ENCODE results near the gene CFAP251.
"Not testable (repeated sequence)": the region's sequence is repeated elsewhere in the genome, so short reads cannot be mapped to it uniquely, and the experiment has no call there.

The CFAP251 gene

DNA sequence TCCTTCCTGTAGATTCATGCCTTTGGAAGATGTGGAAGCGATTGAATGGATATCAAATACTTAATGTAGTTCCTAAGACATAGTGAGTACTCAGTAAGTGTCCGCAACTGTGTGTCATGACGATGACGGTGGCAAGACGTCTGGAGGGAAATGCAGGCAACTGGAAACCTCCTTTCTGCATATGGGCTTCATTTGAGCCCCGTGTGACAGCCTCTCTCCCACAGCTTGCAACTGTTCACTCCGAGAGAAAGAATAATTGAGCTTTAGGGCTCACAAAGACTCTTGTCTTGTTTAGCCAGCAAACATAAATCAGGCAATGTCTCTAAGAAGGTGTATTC, 6.9 kb downstream of the CFAP251 start:
- DNase-seq (ENCODE audit: low spot score) = no peak
- ChIA-PET CTCF (no interaction called here), POLR2A (ENCODE audit: low non-redundant PET) (no interaction called here)
- TF ChIP-seq, protein P1, sequence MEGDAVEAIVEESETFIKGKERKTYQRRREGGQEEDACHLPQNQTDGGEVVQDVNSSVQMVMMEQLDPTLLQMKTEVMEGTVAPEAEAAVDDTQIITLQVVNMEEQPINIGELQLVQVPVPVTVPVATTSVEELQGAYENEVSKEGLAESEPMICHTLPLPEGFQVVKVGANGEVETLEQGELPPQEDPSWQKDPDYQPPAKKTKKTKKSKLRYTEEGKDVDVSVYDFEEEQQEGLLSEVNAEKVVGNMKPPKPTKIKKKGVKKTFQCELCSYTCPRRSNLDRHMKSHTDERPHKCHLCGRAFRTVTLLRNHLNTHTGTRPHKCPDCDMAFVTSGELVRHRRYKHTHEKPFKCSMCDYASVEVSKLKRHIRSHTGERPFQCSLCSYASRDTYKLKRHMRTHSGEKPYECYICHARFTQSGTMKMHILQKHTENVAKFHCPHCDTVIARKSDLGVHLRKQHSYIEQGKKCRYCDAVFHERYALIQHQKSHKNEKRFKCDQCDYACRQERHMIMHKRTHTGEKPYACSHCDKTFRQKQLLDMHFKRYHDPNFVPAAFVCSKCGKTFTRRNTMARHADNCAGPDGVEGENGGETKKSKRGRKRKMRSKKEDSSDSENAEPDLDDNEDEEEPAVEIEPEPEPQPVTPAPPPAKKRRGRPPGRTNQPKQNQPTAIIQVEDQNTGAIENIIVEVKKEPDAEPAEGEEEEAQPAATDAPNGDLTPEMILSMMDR (conservative IDR thresholded peaks at IDR 0.05; ENCODE audit: low read depth) = no peak
- peak overlapping the region; percentile 89 for H3K27ac ChIP-seq

DNA sequence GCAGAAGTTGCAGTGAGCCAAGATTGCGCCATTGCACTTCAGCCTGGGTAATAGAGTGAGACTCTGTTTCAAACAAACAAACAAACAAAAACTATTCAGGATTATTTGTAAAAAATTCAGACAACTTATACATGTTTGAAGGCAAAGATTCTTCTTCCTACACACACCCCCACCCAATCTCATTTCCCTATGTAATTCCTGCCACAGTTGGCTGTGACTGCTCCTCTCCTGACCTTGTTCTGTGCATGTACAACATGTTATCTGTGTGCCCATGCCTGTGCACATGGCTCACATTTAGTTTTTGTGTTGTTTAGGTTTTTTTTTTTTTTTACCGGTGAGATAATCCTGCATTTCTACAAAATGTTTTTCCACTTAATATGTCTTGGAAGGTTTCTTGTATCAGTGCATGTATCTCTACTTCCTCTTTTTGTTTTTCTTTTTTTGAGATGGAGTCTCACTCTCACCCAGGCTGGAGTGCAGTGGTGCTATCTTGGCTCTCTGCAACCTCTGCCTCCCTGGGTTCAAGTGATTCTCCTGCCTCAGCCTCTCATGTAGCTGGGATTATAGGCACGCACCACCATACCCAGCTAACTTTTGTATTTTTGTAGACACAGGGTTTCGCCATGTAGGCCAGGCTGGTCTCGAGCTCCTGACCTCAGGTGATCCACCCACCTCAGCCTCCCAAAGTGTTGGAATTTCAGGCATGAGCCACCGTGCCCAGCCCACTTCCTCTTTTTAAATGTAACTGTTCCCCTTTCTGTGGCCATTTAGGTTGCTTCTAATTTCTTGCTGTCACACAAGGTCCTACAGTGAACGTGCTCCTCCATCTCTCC, 8.7 kb downstream of the CFAP251 start:
- no peak for DNase-seq (ENCODE audit: low spot score)
- ChIA-PET CTCF (no interaction called here), POLR2A (ENCODE audit: low non-redundant PET) (no interaction called here)
- TF ChIP-seq, protein P1 (conservative IDR thresholded peaks at IDR 0.05; ENCODE audit: low read depth) = no peak
- H3K27ac ChIP-seq = peak overlapping the region; percentile 89

DNA sequence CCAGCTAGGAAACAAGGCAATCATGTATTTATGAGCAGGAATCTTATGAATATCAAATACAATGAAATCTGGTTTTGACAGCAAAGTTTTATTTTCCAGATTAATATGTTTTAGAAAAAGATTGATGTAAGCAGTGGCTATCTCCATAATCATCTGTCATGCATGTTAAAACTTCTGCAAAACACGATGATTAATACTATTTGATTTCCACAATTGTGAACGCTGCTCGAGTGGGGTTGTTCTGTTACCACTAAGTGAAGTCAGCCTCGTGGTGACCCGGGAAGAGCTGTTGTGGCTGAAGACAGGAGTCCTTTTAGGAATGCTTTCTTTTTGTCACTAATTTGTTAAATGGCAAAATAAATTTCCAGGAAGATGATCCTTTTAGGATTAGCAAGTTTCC, 9.4 kb downstream of the CFAP251 start:
- POLR2A ChIA-PET (ENCODE audit: low non-redundant PET) = no interaction called here
- no peak overlapping the region for H3K27ac ChIP-seq
- TF ChIP-seq, protein P1 (conservative IDR thresholded peaks at IDR 0.05; ENCODE audit: low read depth) = no peak
- DNase-seq (ENCODE audit: low spot score) = no peak
- CTCF ChIA-PET = interaction anchor here (1.0 kb wide), 1 partner anchor 133 kb away, joined by 3 read pairs; no protein-coding TSS in a partner anchor

- POLR2A ChIA-PET (ENCODE audit: low non-redundant PET) = interaction anchor here (0.6 kb wide), 1 partner anchor 75 kb away, joined by 4 read pairs; no protein-coding TSS in a partner anchor
- CTCF ChIA-PET; DNase-seq (ENCODE audit: low spot score): not testable (repeated sequence)
Observed at GRCh38 chr12:121929545-121929944, 11.2 kb downstream of the CFAP251 start.

DNA sequence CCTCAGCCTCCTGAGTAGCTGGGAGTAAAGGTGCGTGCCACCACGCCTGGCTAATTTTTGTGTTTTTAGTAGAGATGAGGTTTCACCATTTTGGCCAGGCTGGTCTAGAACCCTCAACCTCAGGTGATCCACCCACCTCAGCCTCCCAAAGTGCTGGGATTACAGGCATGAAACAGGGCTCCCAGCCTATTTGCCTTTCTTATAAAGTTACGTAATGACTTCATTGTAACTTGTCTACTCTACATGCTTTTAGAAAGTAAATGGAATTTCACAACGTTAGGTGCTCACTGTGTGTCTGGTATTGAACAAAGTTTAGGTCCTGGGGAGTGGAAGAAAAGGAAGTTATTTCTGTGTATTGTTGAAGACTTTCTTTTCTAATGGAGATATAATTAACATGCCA, 12.5 kb downstream of the CFAP251 start:
- CTCF ChIA-PET = no interaction called here
- DNase-seq (ENCODE audit: low spot score) = no peak
- TF ChIP-seq, protein P1 (conservative IDR thresholded peaks at IDR 0.05; ENCODE audit: low read depth) = no peak
- POLR2A ChIA-PET (ENCODE audit: low non-redundant PET) = no interaction called here
- H3K27ac ChIP-seq = no peak overlapping the region

More at GRCh38 chr12:121929545-121929944, 11.2 kb downstream of the CFAP251 start:
- not testable (repeated sequence) for H3K27ac ChIP-seq

GRCh38 chr12:121932176-121932536, 13.8 kb downstream of the CFAP251 start:
- ChIA-PET CTCF (no interaction called here), POLR2A (ENCODE audit: low non-redundant PET) (no interaction called here)
- H3K27ac ChIP-seq = no peak overlapping the region
- TF ChIP-seq, protein P1 (conservative IDR thresholded peaks at IDR 0.05; ENCODE audit: low read depth) = no peak
- DNase-seq (ENCODE audit: low spot score) = no peak

DNA sequence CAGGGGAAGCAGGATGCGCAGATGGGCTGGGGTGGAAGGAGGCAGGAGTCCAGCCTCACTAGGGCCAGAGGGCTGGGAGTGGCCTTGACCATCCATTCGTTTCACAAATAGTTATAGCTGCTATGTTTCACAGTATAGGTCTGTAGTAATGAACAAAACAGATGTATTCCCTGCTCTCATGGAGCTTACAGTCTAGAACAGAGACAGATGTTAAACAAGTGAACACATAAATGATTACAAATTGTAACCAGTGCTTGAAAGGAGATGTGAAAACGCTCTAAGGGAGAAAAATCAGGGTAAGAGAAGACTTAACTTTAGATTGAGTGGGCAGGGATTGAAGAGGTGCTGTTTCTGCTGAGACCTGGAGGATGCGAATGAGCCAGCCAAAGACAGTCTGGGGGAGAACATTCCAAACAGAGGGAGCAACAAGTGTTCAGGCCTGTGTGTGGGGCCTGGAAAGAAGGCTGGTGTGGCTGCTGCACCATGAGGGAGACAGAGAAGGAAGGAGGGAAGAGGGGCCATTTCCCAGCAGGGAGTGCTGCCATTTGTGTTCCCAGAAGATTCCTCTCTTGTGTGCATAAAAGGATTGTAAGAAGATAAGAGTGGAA, 14.6 kb downstream of the CFAP251 start:
- CTCF ChIA-PET = interaction anchor here (0.6 to 0.7 kb wide), 2 partner anchors 9 to 261 kb away, joined by 3 read pairs; no protein-coding TSS in a partner anchor
- POLR2A ChIA-PET (ENCODE audit: low non-redundant PET) = no interaction called here

More for the DNA sequence above, 14.6 kb downstream of the CFAP251 start:
- peak overlapping the region; percentile 39 for H3K27ac ChIP-seq
- DNase-seq (ENCODE audit: low spot score) = no peak
- TF ChIP-seq, protein P1 (conservative IDR thresholded peaks at IDR 0.05; ENCODE audit: low read depth) = no peak
